ENCODE data around the gene HACD4.

- TF ChIP-seq EZH2 (IDR thresholded peaks at IDR 0.05; ENCODE audit: insufficient read depth, poor library complexity, severe bottlenecking), result no peak
- no peak for TF ChIP-seq EZH2phosphoT487 (IDR thresholded peaks at IDR 0.05; ENCODE audit: insufficient read depth, low read depth)
Observed at GRCh38 chr9:20985851-20986600, 45.4 kb downstream of the HACD4 start.
